Endothelial cell (in vitro differentiated cells): Measurements from ENCODE around the gene UPF1. TPM values are rescaled to one million over a fixed set of nuclear protein-coding genes. Genes with fewer than 3 reads are reported as not detected.
A peak's percentile ranks its signal among the peaks of the same experiment; 100 is the strongest.

ENCODE experiments used
- DNase-seq: peaks from one replicate; pipeline ENCODE4 v3.0.0; 2021; ENCODE audit warnings: low spot score
- H3K27ac Mint-ChIP-seq: one replicate; pipeline ENCODE4 v1.8.0; 2021; ENCODE audit warnings: mixed read lengths, inconsistent platforms; ENCODE audit not compliant: unreplicated experiment
- H3K27me3 Mint-ChIP-seq: one replicate; pipeline ENCODE4 v1.8.0; 2021; ENCODE audit warnings: mild to moderate bottlenecking, moderate library complexity, mixed read lengths, inconsistent platforms; ENCODE audit not compliant: unreplicated experiment
- H3K36me3 Mint-ChIP-seq: one replicate; pipeline ENCODE4 v1.8.0; 2021; ENCODE audit warnings: mild to moderate bottlenecking, low read depth, mixed read lengths, inconsistent platforms; ENCODE audit not compliant: unreplicated experiment
- H3K4me1 Mint-ChIP-seq: one replicate; pipeline ENCODE4 v1.8.0; 2021; ENCODE audit warnings: mild to moderate bottlenecking, mixed read lengths, inconsistent platforms; ENCODE audit not compliant: unreplicated experiment
- H3K4me3 Mint-ChIP-seq: one replicate; pipeline ENCODE4 v1.8.0; 2021; ENCODE audit warnings: mild to moderate bottlenecking, mixed read lengths, inconsistent platforms; ENCODE audit not compliant: unreplicated experiment
- H3K9me3 Mint-ChIP-seq: one replicate; pipeline ENCODE4 v1.8.0; 2021; ENCODE audit warnings: mixed read lengths, inconsistent platforms; ENCODE audit not compliant: unreplicated experiment
- CTCF ChIP-seq: fragments of 200-600 bp; sonication (generic); IDR thresholded peaks from one replicate; pipeline ENCODE4 v1.5.0; 2021; ENCODE audit warnings: antibody characterized with exemption; ENCODE audit not compliant: unreplicated experiment
- total RNA-seq: library from RNA; stranded (reverse); fragmentation: NEBNext Ultra II Directional; extraction: Animal tissue kit (Norgen Biotek cat#: 25700); gene quantifications from one replicate; pipeline ENCODE4 v1.2.1, GENCODE V29; 2021; ENCODE audit not compliant: unreplicated experiment

UPF1 gene
- total RNA-seq, 1 donor from 2014 or later, result 69.8 TPM

- TF ChIP-seq CTCF, result no peak
- no peak for DNase-seq
- Mint-ChIP-seq H3K27me3 (peaks cover 4% of the 10 kb centered on the region), H3K4me1 (peaks cover 13% of the 10 kb centered on the region), H3K36me3 (peaks cover 4% of the 10 kb centered on the region), H3K9me3 (no peaks in the 10 kb centered on the region), H3K4me3 (no peak overlapping the region), H3K27ac (no peak overlapping the region)
Measured at GRCh38 chr19:18839465-18840287, 7.9 kb downstream of the UPF1 start.

- H3K9me3 Mint-ChIP-seq, result no peaks in the 10 kb centered on the region
- H3K4me1 Mint-ChIP-seq, result peaks cover 13% of the 10 kb centered on the region
- no peak for DNase-seq
- peaks cover 6% of the 10 kb centered on the region for H3K36me3 Mint-ChIP-seq
- no peak for TF ChIP-seq CTCF
- H3K27ac Mint-ChIP-seq, result peak overlapping the region; percentile 27
- H3K4me3 Mint-ChIP-seq, result no peak overlapping the region
- peaks cover 4% of the 10 kb centered on the region for H3K27me3 Mint-ChIP-seq
Measured at GRCh38 chr19:18840288-18841267, 8.8 kb downstream of the UPF1 start.

- Mint-ChIP-seq H3K4me3 (no peak overlapping the region), H3K27ac (no peak overlapping the region), H3K27me3 (peaks cover 4% of the 10 kb centered on the region), H3K36me3 (peaks cover 9% of the 10 kb centered on the region), H3K9me3 (no peaks in the 10 kb centered on the region), H3K4me1 (peaks cover 8% of the 10 kb centered on the region)
- no peak for DNase-seq
- TF ChIP-seq CTCF, result no peak
Measured at GRCh38 chr19:18841400-18841799, 9.6 kb downstream of the UPF1 start.

- no peak for DNase-seq
- peak overlapping the region; percentile 42 for H3K27ac Mint-ChIP-seq
- no peaks in the 10 kb centered on the region for H3K9me3 Mint-ChIP-seq
- peaks cover 7% of the 10 kb centered on the region for H3K4me1 Mint-ChIP-seq
- H3K4me3 Mint-ChIP-seq, result peak overlapping the region; percentile 7
- peaks cover 5% of the 10 kb centered on the region for H3K27me3 Mint-ChIP-seq
- peaks cover 9% of the 10 kb centered on the region for H3K36me3 Mint-ChIP-seq
- no peak for TF ChIP-seq CTCF
Measured at GRCh38 chr19:18842166-18842565, 10.4 kb downstream of the UPF1 start.
